Neural cell (in vitro differentiated cells): ENCODE data around the gene TSPAN7.

ENCODE experiments used
- EP300 ChIP-seq: fragments of 450-650 bp; conservative IDR thresholded peaks from 2 replicates; pipeline ENCODE4 v1.6.1; 2014; ENCODE audit warnings: antibody characterized with exemption, mild to moderate bottlenecking, moderate library complexity; ENCODE audit not compliant: poor library complexity, severe bottlenecking
- MXI1 ChIP-seq: fragments of 450-650 bp; conservative IDR thresholded peaks from 2 replicates; pipeline ENCODE4 v1.6.1; 2014; ENCODE audit warnings: antibody characterized with exemption, mild to moderate bottlenecking; ENCODE audit not compliant: poor library complexity, severe bottlenecking
- POLR2AphosphoS5 ChIP-seq: IDR thresholded peaks from 2 replicates; pipeline ENCODE4 v1.6.1; 2012
- TAF1 ChIP-seq: IDR thresholded peaks from 2 replicates; pipeline ENCODE4 v1.6.1; 2012; ENCODE audit warnings: low read depth
- TF ChIP-seq, protein P1 (sequence below): fragments of 450-650 bp; IDR thresholded peaks from 2 replicates; pipeline ENCODE4 v1.5.1; 2014; ENCODE audit warnings: antibody characterized with exemption, mild to moderate bottlenecking, moderate library complexity; ENCODE audit not compliant: poor library complexity, severe bottlenecking

DNA sequence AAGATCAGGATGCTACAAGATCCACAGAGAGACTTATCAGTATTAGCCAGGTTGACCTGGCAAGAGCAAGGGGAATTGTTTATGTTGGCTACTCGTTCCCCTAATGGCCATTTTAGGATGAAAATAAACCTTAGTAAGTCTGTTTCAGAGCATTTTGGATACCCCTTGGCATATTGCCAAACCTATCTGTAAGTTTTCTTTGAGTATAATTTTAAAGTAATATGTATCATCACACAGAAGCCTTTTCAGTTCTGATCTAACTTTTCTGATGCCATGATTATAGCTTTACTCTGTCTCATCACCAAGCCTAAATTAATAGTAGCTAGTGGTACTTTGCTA is 99.7 kb downstream of the TSPAN7 start:
- TF ChIP-seq, protein P1, sequence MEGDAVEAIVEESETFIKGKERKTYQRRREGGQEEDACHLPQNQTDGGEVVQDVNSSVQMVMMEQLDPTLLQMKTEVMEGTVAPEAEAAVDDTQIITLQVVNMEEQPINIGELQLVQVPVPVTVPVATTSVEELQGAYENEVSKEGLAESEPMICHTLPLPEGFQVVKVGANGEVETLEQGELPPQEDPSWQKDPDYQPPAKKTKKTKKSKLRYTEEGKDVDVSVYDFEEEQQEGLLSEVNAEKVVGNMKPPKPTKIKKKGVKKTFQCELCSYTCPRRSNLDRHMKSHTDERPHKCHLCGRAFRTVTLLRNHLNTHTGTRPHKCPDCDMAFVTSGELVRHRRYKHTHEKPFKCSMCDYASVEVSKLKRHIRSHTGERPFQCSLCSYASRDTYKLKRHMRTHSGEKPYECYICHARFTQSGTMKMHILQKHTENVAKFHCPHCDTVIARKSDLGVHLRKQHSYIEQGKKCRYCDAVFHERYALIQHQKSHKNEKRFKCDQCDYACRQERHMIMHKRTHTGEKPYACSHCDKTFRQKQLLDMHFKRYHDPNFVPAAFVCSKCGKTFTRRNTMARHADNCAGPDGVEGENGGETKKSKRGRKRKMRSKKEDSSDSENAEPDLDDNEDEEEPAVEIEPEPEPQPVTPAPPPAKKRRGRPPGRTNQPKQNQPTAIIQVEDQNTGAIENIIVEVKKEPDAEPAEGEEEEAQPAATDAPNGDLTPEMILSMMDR = no peak
- TF ChIP-seq POLR2AphosphoS5 (no peak), EP300 (no peak), MXI1 (no peak), TAF1 (no peak)
